ENCODE measurements around the gene TEF. TPM values are rescaled to one million over a fixed set of nuclear protein-coding genes. Genes with fewer than 3 reads are reported as not detected.

Gene TEF
- polyA plus RNA-seq, 1 donor from 2014 or later: 2.9 TPM

GRCh38 chr22:41347066-41347859, 34.5 kb upstream of the TEF start:
- Mint-ChIP-seq H3K4me3 (no peak overlapping the region), H3K4me1 (no peaks in the 10 kb centered on the region), H3K27ac (no peak overlapping the region), H3K9me3 (no peaks in the 10 kb centered on the region), H3K27me3 (no peaks in the 10 kb centered on the region), H3K36me3 (peaks cover 4% of the 10 kb centered on the region)

DNA sequence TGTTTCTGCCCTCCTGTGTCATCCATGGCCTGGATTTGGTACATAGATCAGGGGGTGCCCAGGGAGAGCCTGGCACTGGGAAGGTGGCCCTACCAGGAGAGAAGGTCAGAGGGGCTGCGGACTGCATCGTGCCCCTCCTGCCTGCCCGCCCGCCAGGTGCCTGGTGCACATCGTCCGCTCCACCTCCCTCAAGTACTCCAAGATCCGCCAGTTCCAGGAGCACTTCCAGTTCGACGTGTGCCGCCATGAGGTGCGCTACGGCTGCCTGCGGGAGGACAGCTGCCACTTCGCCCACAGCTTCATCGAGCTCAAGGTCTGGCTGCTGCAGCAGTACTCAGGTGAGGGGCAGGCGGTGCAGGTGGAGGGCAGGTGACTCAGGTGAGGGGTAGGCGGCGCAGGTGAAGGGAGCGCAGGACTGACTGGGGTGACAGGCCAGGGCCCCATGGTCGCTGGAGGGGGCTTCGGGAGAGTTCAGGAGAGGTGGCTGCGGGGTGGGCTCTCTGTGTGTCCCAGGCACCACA, 32.7 kb upstream of the TEF start:
- H3K4me1 Mint-ChIP-seq: no peaks in the 10 kb centered on the region
- H3K9me3 Mint-ChIP-seq: no peaks in the 10 kb centered on the region
- no peak overlapping the region for H3K27ac Mint-ChIP-seq
- H3K36me3 Mint-ChIP-seq: peaks cover 3% of the 10 kb centered on the region
- no peak overlapping the region for H3K4me3 Mint-ChIP-seq
- H3K27me3 Mint-ChIP-seq: no peaks in the 10 kb centered on the region

DNA sequence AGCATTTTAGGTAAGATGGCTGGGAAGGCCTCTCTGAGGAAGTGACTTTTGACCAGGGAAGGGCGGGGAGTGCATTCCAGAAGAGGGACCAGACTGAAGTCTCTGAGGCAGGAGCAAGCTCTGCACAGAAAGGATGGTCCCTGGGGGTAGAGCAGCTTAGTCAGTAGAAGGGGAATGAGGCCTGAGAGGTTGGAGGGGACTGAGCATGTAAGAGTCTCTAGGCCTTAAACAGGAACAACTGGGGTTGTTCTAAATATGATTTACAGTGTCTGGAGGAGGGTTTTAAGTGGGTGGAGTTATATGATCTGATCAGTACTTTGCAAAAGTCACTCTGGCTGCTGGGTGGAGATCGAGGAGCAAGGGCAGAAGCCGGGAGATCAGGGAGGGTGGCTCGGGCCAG, 31.7 kb upstream of the TEF start:
- Mint-ChIP-seq H3K36me3 (peaks cover 4% of the 10 kb centered on the region), H3K9me3 (no peaks in the 10 kb centered on the region), H3K27me3 (no peaks in the 10 kb centered on the region), H3K27ac (peak overlapping the region in 1 of 3 donors; percentile 35), H3K4me1 (peaks cover 0 to 1% (median 0%) of the 10 kb centered on the region in 3 donors), H3K4me3 (no peak overlapping the region)

DNA sequence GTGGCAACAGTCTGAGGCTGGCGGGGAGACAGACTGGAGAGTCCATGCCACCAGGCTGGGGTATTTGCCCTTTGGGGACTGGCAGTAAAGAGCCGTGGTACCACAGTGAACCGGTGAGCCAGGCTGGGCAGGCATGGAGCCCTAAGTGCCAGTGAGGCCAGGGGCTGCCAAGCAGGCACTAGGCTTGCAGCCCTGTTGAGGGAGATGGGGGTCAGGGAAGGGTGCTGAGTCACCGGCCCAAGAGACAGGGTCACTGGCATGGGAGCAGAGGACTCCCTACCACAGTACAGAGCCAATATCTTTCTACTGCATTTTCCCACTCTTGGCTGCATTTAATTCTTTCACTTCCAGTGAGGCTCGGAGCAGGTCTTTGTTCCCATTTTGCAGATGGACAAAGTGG, 30.7 kb upstream of the TEF start:
- Mint-ChIP-seq H3K36me3 (peaks cover 4% of the 10 kb centered on the region), H3K4me3 (no peak overlapping the region), H3K4me1 (peaks cover 0 to 1% (median 0%) of the 10 kb centered on the region in 3 donors), H3K9me3 (no peaks in the 10 kb centered on the region), H3K27me3 (no peaks in the 10 kb centered on the region), H3K27ac (no peak overlapping the region)

DNA sequence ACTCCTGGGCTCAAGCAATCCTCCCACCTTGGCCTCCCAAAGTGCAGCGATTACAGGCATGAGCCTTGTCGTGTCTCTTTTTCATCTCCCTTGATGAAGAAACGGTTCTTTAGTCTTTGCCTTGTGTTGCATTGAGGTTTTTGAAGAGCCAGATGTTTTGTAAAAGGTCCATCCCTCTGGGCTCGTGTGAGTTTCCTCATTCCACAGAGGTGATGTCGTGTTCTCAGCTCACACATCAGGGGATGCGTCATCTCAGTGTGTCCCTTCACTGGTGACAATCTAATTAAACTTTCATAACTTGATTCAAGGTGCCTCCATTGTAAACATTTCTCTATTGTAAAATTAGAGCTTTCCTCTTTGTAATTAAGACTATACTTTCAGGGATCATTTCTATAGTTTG, 29.7 kb upstream of the TEF start:
- no peak overlapping the region for H3K4me3 Mint-ChIP-seq
- H3K36me3 Mint-ChIP-seq: peaks cover 4% of the 10 kb centered on the region
- peaks cover 0 to 1% (median 0%) of the 10 kb centered on the region in 3 donors for H3K4me1 Mint-ChIP-seq
- no peaks in the 10 kb centered on the region for H3K9me3 Mint-ChIP-seq
- H3K27ac Mint-ChIP-seq: no peak overlapping the region
- H3K27me3 Mint-ChIP-seq: no peaks in the 10 kb centered on the region

DNA sequence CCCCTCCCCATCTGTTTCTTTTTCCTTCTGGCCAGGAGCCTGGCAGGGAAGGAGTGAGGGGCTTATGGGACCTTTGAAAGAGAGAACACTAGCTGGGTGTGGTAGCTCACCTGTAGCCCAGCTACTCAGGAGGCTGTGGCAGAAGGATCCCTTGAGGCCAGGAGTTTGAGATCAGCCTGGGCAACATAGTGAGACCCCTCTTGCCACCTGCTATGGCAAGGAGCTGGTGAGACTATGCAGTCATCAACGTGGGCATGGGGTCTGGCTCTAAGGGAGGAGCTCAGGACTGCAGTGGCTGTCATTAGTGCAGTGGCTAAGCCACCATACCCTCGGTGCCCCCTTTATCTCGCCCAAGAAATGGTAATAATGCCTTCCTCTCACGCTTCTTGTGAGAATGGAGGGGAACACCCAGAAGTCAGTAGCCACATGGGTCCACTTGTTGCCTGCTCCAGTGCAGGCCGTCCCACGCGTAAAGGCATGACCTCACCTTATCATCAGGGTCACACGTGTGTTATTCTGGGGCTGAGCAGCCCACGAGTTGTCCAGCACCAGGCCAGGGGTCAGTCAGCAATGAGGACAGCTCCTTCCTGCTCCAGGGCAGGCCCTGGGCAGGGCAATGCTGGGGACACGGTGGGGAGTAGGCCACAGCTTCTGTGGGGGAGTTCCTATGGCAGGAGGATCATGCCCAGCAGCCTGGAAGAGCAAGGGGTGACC, 27.7 kb upstream of the TEF start:
- Mint-ChIP-seq H3K4me1 (peaks cover 0 to 1% (median 0%) of the 10 kb centered on the region in 3 donors), H3K36me3 (peaks cover 3% of the 10 kb centered on the region), H3K4me3 (no peak overlapping the region), H3K9me3 (no peaks in the 10 kb centered on the region), H3K27me3 (no peaks in the 10 kb centered on the region), H3K27ac (no peak overlapping the region)

- no peaks in the 10 kb centered on the region for H3K9me3 Mint-ChIP-seq
- H3K36me3 Mint-ChIP-seq: peaks cover 4% of the 10 kb centered on the region
- no peak overlapping the region for H3K4me3 Mint-ChIP-seq
- H3K4me1 Mint-ChIP-seq: peaks cover 0 to 1% (median 0%) of the 10 kb centered on the region in 3 donors
- no peak overlapping the region for H3K27ac Mint-ChIP-seq
- H3K27me3 Mint-ChIP-seq: no peaks in the 10 kb centered on the region
Measured at GRCh38 chr22:41354979-41355378, 26.8 kb upstream of the TEF start.

DNA sequence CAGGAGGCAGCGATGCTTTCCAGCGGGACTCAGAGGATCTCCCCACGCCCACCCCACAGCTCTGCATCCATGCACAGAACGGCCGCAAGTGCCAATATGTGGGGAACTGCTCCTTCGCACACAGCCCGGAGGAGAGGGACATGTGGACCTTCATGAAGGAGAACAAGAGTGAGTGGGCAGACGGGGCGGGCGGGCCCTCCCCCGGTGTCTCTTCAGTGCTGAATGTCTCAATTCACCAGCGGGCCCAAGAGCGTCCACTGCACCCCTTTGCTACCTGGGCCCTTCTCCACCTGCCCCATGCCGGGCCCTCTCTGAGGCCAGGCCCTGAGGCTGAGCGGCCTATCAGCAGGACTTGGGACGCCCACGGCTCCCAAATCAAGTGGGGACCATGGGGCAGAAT, 25.8 kb upstream of the TEF start:
- no peaks in the 10 kb centered on the region for H3K27me3 Mint-ChIP-seq
- peaks cover 5% of the 10 kb centered on the region for H3K36me3 Mint-ChIP-seq
- no peak overlapping the region for H3K27ac Mint-ChIP-seq
- no peaks in the 10 kb centered on the region for H3K9me3 Mint-ChIP-seq
- H3K4me1 Mint-ChIP-seq: peaks cover 0 to 1% (median 0%) of the 10 kb centered on the region in 3 donors
- no peak overlapping the region for H3K4me3 Mint-ChIP-seq

DNA sequence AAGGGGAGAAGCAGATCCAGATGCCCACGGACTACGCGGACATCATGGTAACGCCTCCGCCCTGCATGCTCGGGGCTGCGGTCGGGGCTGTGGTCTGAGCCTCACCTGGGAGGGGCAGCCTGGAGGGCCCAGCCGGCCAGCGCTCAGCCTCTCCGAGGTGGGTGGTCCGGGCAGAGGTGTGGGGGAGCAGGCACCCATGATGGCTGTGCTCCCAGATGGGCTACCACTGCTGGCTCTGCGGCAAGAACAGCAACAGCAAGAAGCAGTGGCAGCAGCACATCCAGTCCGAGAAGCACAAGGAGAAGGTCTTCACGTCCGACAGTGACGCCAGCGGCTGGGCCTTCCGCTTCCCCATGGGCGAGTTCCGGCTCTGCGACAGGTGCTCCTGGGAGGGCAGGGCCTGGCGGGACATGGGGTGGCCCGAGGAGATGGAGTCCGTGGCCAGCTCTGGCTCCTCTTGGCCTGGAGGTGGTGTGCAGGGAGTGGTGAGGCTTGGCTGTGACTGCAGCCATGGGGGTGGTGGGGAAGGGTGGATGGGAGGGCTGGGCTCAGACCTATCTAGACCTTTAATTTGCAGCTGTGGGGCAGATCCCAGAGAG, 25.2 kb upstream of the TEF start:
- H3K36me3 Mint-ChIP-seq: peaks cover 5% of the 10 kb centered on the region
- H3K4me3 Mint-ChIP-seq: no peak overlapping the region
- H3K9me3 Mint-ChIP-seq: no peaks in the 10 kb centered on the region
- H3K4me1 Mint-ChIP-seq: peaks cover 0 to 1% (median 0%) of the 10 kb centered on the region in 3 donors
- no peak overlapping the region for H3K27ac Mint-ChIP-seq
- H3K27me3 Mint-ChIP-seq: no peaks in the 10 kb centered on the region

DNA sequence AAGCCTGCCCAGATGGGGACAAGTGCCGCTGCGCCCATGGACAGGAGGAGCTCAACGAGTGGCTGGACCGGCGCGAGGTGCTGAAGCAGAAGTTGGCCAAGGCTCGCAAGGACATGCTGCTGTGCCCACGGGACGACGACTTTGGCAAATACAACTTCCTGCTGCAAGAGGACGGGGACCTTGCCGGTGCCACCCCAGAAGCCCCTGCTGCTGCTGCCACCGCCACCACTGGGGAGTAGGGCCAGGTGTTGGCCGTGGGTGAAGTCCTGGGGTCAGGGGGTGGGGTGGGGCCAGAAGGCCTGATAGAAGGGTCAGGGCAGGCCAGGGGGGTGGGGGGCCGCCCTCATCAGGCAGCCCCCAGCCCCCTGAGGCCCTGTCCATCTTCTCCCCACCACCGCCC, 24.6 kb upstream of the TEF start:
- Mint-ChIP-seq H3K27ac (peak overlapping the region in 1 of 3 donors; percentile 46), H3K9me3 (no peaks in the 10 kb centered on the region), H3K4me1 (peaks cover 0 to 1% (median 0%) of the 10 kb centered on the region in 3 donors), H3K36me3 (peaks cover 5% of the 10 kb centered on the region), H3K4me3 (no peak overlapping the region), H3K27me3 (no peaks in the 10 kb centered on the region)

- H3K4me1 Mint-ChIP-seq: peaks cover 0 to 1% (median 0%) of the 10 kb centered on the region in 3 donors
- peaks cover 2% of the 10 kb centered on the region for H3K27me3 Mint-ChIP-seq
- H3K36me3 Mint-ChIP-seq: peaks cover 5% of the 10 kb centered on the region
- no peak overlapping the region for H3K4me3 Mint-ChIP-seq
- no peaks in the 10 kb centered on the region for H3K9me3 Mint-ChIP-seq
- no peak overlapping the region for H3K27ac Mint-ChIP-seq
Measured at GRCh38 chr22:41358927-41359326, 22.8 kb upstream of the TEF start.

- Mint-ChIP-seq H3K36me3 (peaks cover 2% of the 10 kb centered on the region), H3K4me1 (no peaks in the 10 kb centered on the region), H3K27ac (no peak overlapping the region), H3K27me3 (peaks cover 2% of the 10 kb centered on the region), H3K4me3 (no peak overlapping the region), H3K9me3 (no peaks in the 10 kb centered on the region)
Measured at GRCh38 chr22:41359376-41359775, 22.4 kb upstream of the TEF start.

GRCh38 chr22:41360126-41360525, 21.6 kb upstream of the TEF start:
- H3K4me3 Mint-ChIP-seq: no peak overlapping the region
- H3K27ac Mint-ChIP-seq: no peak overlapping the region
- peaks cover 2% of the 10 kb centered on the region for H3K36me3 Mint-ChIP-seq
- no peaks in the 10 kb centered on the region for H3K9me3 Mint-ChIP-seq
- peaks cover 2% of the 10 kb centered on the region for H3K27me3 Mint-ChIP-seq
- H3K4me1 Mint-ChIP-seq: no peaks in the 10 kb centered on the region

DNA sequence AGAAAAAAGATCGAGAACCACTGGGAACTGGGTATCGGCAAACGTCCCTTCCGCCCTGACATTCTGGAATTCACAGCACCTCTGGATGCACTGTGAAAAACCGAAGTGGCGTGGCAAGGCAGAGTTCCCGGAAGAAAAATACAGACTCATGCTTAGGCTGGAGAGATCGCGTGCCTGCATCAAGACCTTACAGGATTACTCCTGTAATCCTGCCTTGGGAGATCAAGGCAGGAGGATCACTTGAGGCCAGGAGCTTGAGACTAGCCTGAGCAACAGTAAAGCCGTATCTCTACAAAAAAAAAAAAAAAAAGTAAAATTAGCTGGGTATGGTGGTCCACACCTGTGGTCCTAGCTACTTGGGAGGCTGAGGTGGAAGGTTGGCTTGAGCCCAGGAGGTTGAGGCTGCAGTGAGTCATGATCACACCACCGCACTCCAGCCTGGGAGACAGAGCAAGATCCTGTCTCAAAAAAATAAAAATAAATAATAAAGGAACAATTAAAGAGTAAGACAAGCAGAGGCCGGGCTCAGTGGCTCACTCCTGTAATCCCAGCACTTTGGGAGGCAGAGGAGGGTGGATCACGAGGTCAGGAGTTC, 19.9 kb upstream of the TEF start:
- Mint-ChIP-seq H3K27me3 (peaks cover 2% of the 10 kb centered on the region), H3K27ac (no peak overlapping the region), H3K36me3 (peaks cover 2% of the 10 kb centered on the region), H3K9me3 (no peaks in the 10 kb centered on the region), H3K4me3 (no peak overlapping the region), H3K4me1 (no peaks in the 10 kb centered on the region)

DNA sequence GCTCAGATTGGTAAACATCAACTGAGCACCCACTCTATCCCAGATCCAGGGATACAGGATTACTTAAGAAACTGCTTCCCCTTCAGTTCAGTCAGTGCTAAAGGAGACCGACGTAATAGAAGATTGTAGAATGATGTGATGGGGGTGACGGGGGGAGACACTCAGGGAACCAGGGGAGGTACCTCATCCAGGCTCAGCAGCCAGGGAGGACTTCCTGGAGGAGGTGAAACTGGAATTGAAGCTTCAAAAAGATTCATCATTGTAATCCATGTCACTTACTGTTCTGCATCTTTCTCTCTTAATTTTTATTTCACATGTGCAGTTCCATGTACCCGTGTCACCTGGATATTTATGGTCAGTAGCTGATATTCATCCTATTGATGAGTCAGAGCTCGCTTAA, 19.1 kb upstream of the TEF start:
- H3K27ac Mint-ChIP-seq: no peak overlapping the region
- peaks cover 2% of the 10 kb centered on the region for H3K27me3 Mint-ChIP-seq
- H3K4me3 Mint-ChIP-seq: no peak overlapping the region
- no peaks in the 10 kb centered on the region for H3K9me3 Mint-ChIP-seq
- peaks cover 2% of the 10 kb centered on the region for H3K36me3 Mint-ChIP-seq
- H3K4me1 Mint-ChIP-seq: no peaks in the 10 kb centered on the region

Data from IgD-negative memory B cell (primary cell).